HG02981 (cell line): Measurements from ENCODE around the gene SOX12.
A peak's percentile ranks its signal among the peaks of the same experiment; 100 is the strongest.

Experiments
- ATAC-seq: cut with Tn5 transposase; IDR thresholded peaks from one replicate; pipeline ENCODE4 v1.9.1; 2021; ENCODE audit warnings: mild to moderate bottlenecking, moderate library complexity; ENCODE audit not compliant: unreplicated experiment

The SOX12 gene

GRCh38 chr20:301886-302848, 23.2 kb upstream of the SOX12 start:
- ATAC-seq = no peak

- no peak for ATAC-seq
Observed at GRCh38 chr20:305745-306144, 19.6 kb upstream of the SOX12 start.

GRCh38 chr20:308427-309038, 16.8 kb upstream of the SOX12 start:
- ATAC-seq = no peak

GRCh38 chr20:309306-309840, 16.0 kb upstream of the SOX12 start:
- ATAC-seq = no peak

GRCh38 chr20:309841-310644, 15.3 kb upstream of the SOX12 start:
- peak; percentile 100 for ATAC-seq

GRCh38 chr20:310645-311044, 14.7 kb upstream of the SOX12 start:
- ATAC-seq = no peak

GRCh38 chr20:311609-312008, 13.7 kb upstream of the SOX12 start:
- no peak for ATAC-seq

- ATAC-seq = no peak
Observed at GRCh38 chr20:312067-312466, 13.3 kb upstream of the SOX12 start.

- ATAC-seq = no peak
Observed at GRCh38 chr20:312866-313265, 12.5 kb upstream of the SOX12 start.

- ATAC-seq = no peak
Observed at GRCh38 chr20:313402-313801, 11.9 kb upstream of the SOX12 start.

GRCh38 chr20:313948-314347, 11.4 kb upstream of the SOX12 start:
- ATAC-seq = no peak

- ATAC-seq = no peak
Observed at GRCh38 chr20:316316-317068, 8.9 kb upstream of the SOX12 start.

- peak; percentile 43 for ATAC-seq
Observed at GRCh38 chr20:324177-325044, 941 bp upstream of the SOX12 start.

GRCh38 chr20:325889-326644, 715 bp downstream of the SOX12 start:
- ATAC-seq = peak; percentile 4

GRCh38 chr20:326645-327185, 1.4 kb downstream of the SOX12 start:
- no peak for ATAC-seq

- no peak for ATAC-seq
Observed at GRCh38 chr20:327186-328026, 2.1 kb downstream of the SOX12 start.
